Karpas-422 (cell line): ENCODE measurements around the gene ECD. TPM values are rescaled to one million over a fixed set of nuclear protein-coding genes. Genes with fewer than 3 reads are reported as not detected.

Source experiments
- DNase-seq: peaks from one replicate; pipeline ENCODE4 v3.0.0-alpha.2; 2015
- H2AFZ ChIP-seq: fragments of 200-600 bp; sonication (generic); 2 replicates; pipeline ENCODE4 v1.6.1; 2014; ENCODE audit warnings: antibody characterized with exemption, low read length, mixed read lengths
- H3K27ac ChIP-seq: fragments of 200-600 bp; sonication (generic); 2 replicates; pipeline ENCODE4 v1.5.1; 2014; ENCODE audit warnings: mild to moderate bottlenecking, low read length, moderate library complexity
- H3K27me3 ChIP-seq: fragments of 200-600 bp; sonication (generic); 2 replicates; pipeline ENCODE4 v1.6.1; 2014; ENCODE audit warnings: low read length, mixed read lengths
- H3K36me3 ChIP-seq: fragments of 200-600 bp; sonication (generic); 2 replicates; pipeline ENCODE4 v1.6.1; 2014; ENCODE audit warnings: low read length, mixed read lengths; ENCODE audit not compliant: insufficient read depth
- H3K4me1 ChIP-seq: fragments of 200-600 bp; sonication (generic); 2 replicates; pipeline ENCODE4 v1.6.1; 2014; ENCODE audit warnings: mild to moderate bottlenecking, low read length, mixed read lengths
- H3K4me2 ChIP-seq: fragments of 200-600 bp; sonication (generic); 2 replicates; pipeline ENCODE4 v1.6.1; 2014; ENCODE audit warnings: low read length, low read depth, mild to moderate bottlenecking; ENCODE audit not compliant: poor library complexity, severe bottlenecking
- H3K4me3 ChIP-seq: fragments of 200-600 bp; sonication (generic); 2 replicates; pipeline ENCODE4 v1.5.1; 2014; ENCODE audit warnings: mild to moderate bottlenecking, antibody characterized with exemption, low read length, mixed read lengths
- H3K79me2 ChIP-seq: fragments of 200-600 bp; sonication (generic); 2 replicates; pipeline ENCODE4 v1.6.1; 2014; ENCODE audit warnings: mild to moderate bottlenecking, low read length, mixed read lengths
- H3K9ac ChIP-seq: fragments of 200-600 bp; sonication (generic); 2 replicates; pipeline ENCODE4 v1.6.0; 2014; ENCODE audit warnings: low read length
- H3K9me2 ChIP-seq: fragments of 200-600 bp; sonication (generic), shearing (Covaris generic); replicated peaks from 2 replicates; pipeline ENCODE4 v1.6.0; 2014; ENCODE audit warnings: mild to moderate bottlenecking, low read length, moderate library complexity; ENCODE audit not compliant: insufficient read depth
- H3K9me3 ChIP-seq: fragments of 300-700, 200-600 bp; sonication (generic); 2 replicates; pipeline ENCODE4 v1.6.1; 2014; ENCODE audit warnings: low read length, mixed read lengths
- H4K20me1 ChIP-seq: fragments of 200-600 bp; sonication (generic); 2 replicates; pipeline ENCODE4 v1.6.1; 2014; ENCODE audit warnings: mild to moderate bottlenecking, antibody characterized with exemption, low read length, low read depth; ENCODE audit not compliant: insufficient read depth
- total RNA-seq: library from RNA; depleted of rRNA; stranded (reverse); fragments of >200 nt; shearing (Covaris generic); gene quantifications from 2 replicates; pipeline ENCODE4 v1.2.3, GENCODE V29; 2014; ENCODE audit warnings: low replicate concordance

Gene ECD
- total RNA-seq, 1 experiment from 2014 or later = 36.8 TPM

GRCh38 chr10:73205081-73205480 lies 37.3 kb upstream of the ECD start:
- no peak overlapping the region for H3K4me2 ChIP-seq
- no peak overlapping the region for H3K9ac ChIP-seq
- no peaks in the 10 kb centered on the region for H3K4me1 ChIP-seq
- H3K9me2 ChIP-seq = no peaks in the 10 kb centered on the region
- no peaks in the 10 kb centered on the region for H3K79me2 ChIP-seq
- DNase-seq = no peak
- H3K4me3 ChIP-seq = no peak overlapping the region
- no peaks in the 10 kb centered on the region for H4K20me1 ChIP-seq
- H2AFZ ChIP-seq = no peak overlapping the region
- H3K9me3 ChIP-seq = no peaks in the 10 kb centered on the region
- H3K27ac ChIP-seq = no peak overlapping the region
- peaks cover 8% of the 10 kb centered on the region; the same call in 1 of the 2 replicates for H3K36me3 ChIP-seq
- H3K27me3 ChIP-seq = no peaks in the 10 kb centered on the region

DNA sequence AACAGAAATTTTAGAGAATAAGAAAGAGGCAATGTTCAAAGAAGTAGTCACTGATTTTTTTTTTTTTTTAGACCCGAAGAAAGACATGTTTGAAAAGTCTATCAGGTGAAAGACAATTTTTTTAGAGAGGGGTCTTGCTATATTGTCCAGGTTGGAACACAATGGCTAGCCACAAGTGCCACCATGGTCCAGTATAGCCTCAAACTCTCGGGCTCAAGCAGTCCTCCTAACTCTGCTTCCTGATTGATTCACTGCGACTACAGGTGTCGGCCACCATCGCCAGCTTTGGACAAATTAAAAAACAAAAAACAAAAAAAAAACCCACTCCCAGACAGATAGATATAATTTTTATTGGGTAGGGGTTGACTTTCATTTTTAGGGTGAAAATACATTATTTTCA lies 22.4 kb upstream of the ECD start:
- Histone ChIP-seq H3K9me2 (no peaks in the 10 kb centered on the region), H3K79me2 (0 out of 2 replicates have a peak, but pooled peaks cover 2% of the 10 kb centered on the region), H3K36me3 (0 out of 2 replicates have a peak, but pooled peaks cover 4% of the 10 kb centered on the region), H3K9ac (no peak overlapping the region), H3K4me2 (no peak overlapping the region), H3K9me3 (no peaks in the 10 kb centered on the region), H4K20me1 (no peaks in the 10 kb centered on the region), H2AFZ (no peak overlapping the region), H3K4me3 (no peak overlapping the region), H3K27me3 (no peaks in the 10 kb centered on the region), H3K4me1 (no peaks in the 10 kb centered on the region), H3K27ac (no peak overlapping the region)
- no peak for DNase-seq

DNA sequence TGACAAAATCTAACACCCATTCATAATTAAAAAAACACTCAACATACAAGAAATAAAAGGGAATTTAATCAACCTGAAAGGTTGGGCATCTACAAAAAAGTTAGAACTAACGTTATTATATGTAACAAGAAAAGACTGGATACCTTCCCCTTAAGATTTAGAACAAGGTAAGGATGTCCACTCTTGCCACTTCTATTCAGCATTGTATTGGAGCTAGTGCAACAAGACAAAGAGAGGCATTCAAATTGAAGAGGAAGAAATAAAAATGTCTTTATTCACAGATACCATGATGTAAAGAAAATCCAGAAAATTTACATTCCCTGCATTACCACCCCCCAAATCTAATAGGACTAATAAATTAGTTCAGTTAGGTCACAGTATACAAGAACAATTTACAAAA lies 18.5 kb upstream of the ECD start:
- no peak overlapping the region for H3K4me3 ChIP-seq
- peaks cover 9% of the 10 kb centered on the region; the same call in 1 of the 2 replicates for H3K36me3 ChIP-seq
- H3K4me2 ChIP-seq = no peak overlapping the region
- H3K27me3 ChIP-seq = no peaks in the 10 kb centered on the region
- H4K20me1 ChIP-seq = no peaks in the 10 kb centered on the region
- DNase-seq = no peak
- H2AFZ ChIP-seq = no peak overlapping the region
- no peak overlapping the region for H3K27ac ChIP-seq
- no peak overlapping the region for H3K9ac ChIP-seq
- no peaks in the 10 kb centered on the region for H3K9me3 ChIP-seq
- no peaks in the 10 kb centered on the region for H3K4me1 ChIP-seq
- no peaks in the 10 kb centered on the region for H3K9me2 ChIP-seq
- 0 out of 2 replicates have a peak, but pooled peaks cover 8% of the 10 kb centered on the region for H3K79me2 ChIP-seq

DNA sequence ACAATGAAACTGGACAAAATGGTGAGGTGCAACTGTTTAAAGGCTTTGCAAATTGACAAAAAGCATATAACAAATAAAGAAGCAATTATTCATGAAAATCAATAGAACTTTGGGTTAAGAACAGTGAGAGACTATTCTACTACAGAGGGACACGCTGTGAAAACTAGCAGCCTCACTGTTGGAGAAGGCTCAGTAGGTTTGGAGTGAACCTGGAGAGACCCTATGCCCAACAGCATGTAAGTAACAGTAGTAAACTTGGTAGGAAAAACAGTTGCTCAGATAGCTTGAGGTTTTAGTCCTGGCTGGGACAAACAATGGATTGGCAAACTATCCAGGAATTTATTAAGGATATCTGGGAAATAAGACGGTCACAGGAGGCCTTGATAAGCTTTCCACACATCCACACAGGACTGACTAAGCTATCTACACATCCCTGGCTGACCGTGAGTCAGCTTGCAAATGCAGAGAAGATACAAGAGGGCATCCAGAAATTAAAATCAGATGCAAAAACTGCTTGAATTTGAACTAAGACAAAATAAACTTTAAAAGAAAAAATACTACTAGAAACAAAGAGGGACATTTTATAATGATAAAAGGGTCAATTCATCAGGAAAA lies 16.0 kb upstream of the ECD start:
- peaks cover 11% of the 10 kb centered on the region; the same call in 1 of the 2 replicates for H3K36me3 ChIP-seq
- 0 out of 2 replicates have a peak, but pooled peaks cover 10% of the 10 kb centered on the region for H3K79me2 ChIP-seq
- no peaks in the 10 kb centered on the region for H3K27me3 ChIP-seq
- no peaks in the 10 kb centered on the region for H3K9me2 ChIP-seq
- no peaks in the 10 kb centered on the region for H3K9me3 ChIP-seq
- no peak overlapping the region for H3K9ac ChIP-seq
- H3K4me1 ChIP-seq = no peaks in the 10 kb centered on the region
- H2AFZ ChIP-seq = no peak overlapping the region
- H3K4me3 ChIP-seq = no peak overlapping the region
- no peak overlapping the region for H3K4me2 ChIP-seq
- no peaks in the 10 kb centered on the region for H4K20me1 ChIP-seq
- H3K27ac ChIP-seq = no peak overlapping the region
- DNase-seq = no peak

- no peak overlapping the region for H2AFZ ChIP-seq
- H3K9me3 ChIP-seq = no peaks in the 10 kb centered on the region
- H4K20me1 ChIP-seq = no peaks in the 10 kb centered on the region
These were observed 14.8 kb upstream of the ECD start for GRCh38 chr10:73182568-73182967.

DNA sequence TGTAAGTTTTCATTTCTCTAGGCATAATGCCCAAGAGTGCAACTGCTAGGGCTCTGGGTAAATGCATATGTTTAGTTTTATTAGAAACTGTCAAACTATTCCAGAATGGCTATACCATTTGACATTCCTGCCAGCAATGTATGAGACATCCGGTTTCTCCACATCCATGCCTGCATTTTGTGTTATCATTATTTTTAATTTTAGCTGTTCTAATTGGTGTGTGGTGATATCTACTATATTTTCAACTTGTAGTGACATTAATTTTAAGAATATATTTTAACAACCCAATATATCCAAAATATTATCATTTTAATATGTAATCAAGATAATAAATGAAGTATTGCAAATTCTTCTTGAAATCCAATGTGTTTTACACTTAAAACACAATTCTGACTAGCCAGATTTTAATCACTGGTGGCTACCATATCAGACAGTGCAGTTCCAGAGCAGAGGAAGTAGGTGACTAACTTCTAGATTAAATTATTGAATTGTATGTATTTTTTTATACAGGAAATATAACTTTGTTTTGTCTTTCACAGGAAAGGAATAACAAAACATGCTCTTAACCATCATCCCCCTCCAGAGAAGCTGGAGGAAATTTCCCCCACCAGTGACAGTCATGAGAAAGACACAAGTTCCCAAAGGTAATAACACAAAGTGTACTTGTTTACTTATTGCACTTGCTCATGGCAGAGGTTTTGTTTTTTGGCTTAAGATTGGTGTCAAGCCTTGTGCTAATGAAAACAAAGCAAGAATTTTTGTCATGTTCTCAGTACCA lies 6.5 kb upstream of the ECD start:
- H3K4me2 ChIP-seq = no peak overlapping the region
- DNase-seq = no peak

More at GRCh38 chr10:73182568-73182967, 14.8 kb upstream of the ECD start:
- H3K9ac ChIP-seq = no peak overlapping the region
- H3K27me3 ChIP-seq = no peaks in the 10 kb centered on the region
- no peaks in the 10 kb centered on the region for H3K4me1 ChIP-seq
- H3K36me3 ChIP-seq = peaks cover 13% of the 10 kb centered on the region; the same call in 1 of the 2 replicates
- no peak overlapping the region for H3K27ac ChIP-seq
- H3K9me2 ChIP-seq = no peaks in the 10 kb centered on the region
- H3K4me2 ChIP-seq = no peak overlapping the region
- H3K79me2 ChIP-seq = 0 out of 2 replicates have a peak, but pooled peaks cover 10% of the 10 kb centered on the region
- DNase-seq = no peak
- no peak overlapping the region for H3K4me3 ChIP-seq

GRCh38 chr10:73172867-73173266 lies 5.1 kb upstream of the ECD start:
- Histone ChIP-seq H3K9ac (no peak overlapping the region), H3K4me2 (no peak overlapping the region), H3K27ac (no peak overlapping the region), H3K79me2 (peaks cover 31% of the 10 kb centered on the region), H4K20me1 (no peaks in the 10 kb centered on the region), H2AFZ (no peak overlapping the region), H3K36me3 (peaks cover 9% of the 10 kb centered on the region), H3K4me3 (no peak overlapping the region), H3K9me3 (no peaks in the 10 kb centered on the region), H3K9me2 (no peaks in the 10 kb centered on the region), H3K4me1 (peaks cover 12% of the 10 kb centered on the region; the same call in 1 of the 2 replicates), H3K27me3 (no peaks in the 10 kb centered on the region)
- no peak for DNase-seq

More for the DNA sequence above, 6.5 kb upstream of the ECD start:
- no peak overlapping the region for H2AFZ ChIP-seq
- H3K79me2 ChIP-seq = peaks cover 18% of the 10 kb centered on the region
- no peaks in the 10 kb centered on the region for H3K9me2 ChIP-seq
- H3K27me3 ChIP-seq = no peaks in the 10 kb centered on the region
- no peak overlapping the region for H3K4me3 ChIP-seq
- H3K9ac ChIP-seq = no peak overlapping the region
- peaks cover 7% of the 10 kb centered on the region; the same call in 1 of the 2 replicates for H3K4me1 ChIP-seq
- H3K27ac ChIP-seq = no peak overlapping the region
- H3K36me3 ChIP-seq = peaks cover 9% of the 10 kb centered on the region
- H4K20me1 ChIP-seq = no peaks in the 10 kb centered on the region
- H3K9me3 ChIP-seq = no peaks in the 10 kb centered on the region

- no peak for DNase-seq
- no peaks in the 10 kb centered on the region for H3K27me3 ChIP-seq
- peaks cover 27% of the 10 kb centered on the region for H3K4me1 ChIP-seq
- H3K9me3 ChIP-seq = no peaks in the 10 kb centered on the region
- no peak overlapping the region for H3K9ac ChIP-seq
- no peak overlapping the region for H2AFZ ChIP-seq
- peaks cover 66% of the 10 kb centered on the region for H3K79me2 ChIP-seq
- H4K20me1 ChIP-seq = no peaks in the 10 kb centered on the region
- H3K27ac ChIP-seq = no peak overlapping the region
- peak overlapping the region; percentile 72 for H3K4me2 ChIP-seq
- H3K4me3 ChIP-seq = no peak overlapping the region
- peaks cover 3% of the 10 kb centered on the region; the same call in 1 of the 2 replicates for H3K36me3 ChIP-seq
- no peaks in the 10 kb centered on the region for H3K9me2 ChIP-seq
These were observed 1.5 kb upstream of the ECD start for GRCh38 chr10:73169320-73169719.
